ENCODE measurements around the gene DPP4. TPM values are rescaled to one million over a fixed set of nuclear protein-coding genes. Genes with fewer than 3 reads are reported as not detected.

Gene DPP4
- total and polyA plus RNA-seq, 2 of the 13 experiments (the other 11 are each of a cell fraction or from before 2014, with no cell fraction given): 39.4 to 109 TPM

DNA sequence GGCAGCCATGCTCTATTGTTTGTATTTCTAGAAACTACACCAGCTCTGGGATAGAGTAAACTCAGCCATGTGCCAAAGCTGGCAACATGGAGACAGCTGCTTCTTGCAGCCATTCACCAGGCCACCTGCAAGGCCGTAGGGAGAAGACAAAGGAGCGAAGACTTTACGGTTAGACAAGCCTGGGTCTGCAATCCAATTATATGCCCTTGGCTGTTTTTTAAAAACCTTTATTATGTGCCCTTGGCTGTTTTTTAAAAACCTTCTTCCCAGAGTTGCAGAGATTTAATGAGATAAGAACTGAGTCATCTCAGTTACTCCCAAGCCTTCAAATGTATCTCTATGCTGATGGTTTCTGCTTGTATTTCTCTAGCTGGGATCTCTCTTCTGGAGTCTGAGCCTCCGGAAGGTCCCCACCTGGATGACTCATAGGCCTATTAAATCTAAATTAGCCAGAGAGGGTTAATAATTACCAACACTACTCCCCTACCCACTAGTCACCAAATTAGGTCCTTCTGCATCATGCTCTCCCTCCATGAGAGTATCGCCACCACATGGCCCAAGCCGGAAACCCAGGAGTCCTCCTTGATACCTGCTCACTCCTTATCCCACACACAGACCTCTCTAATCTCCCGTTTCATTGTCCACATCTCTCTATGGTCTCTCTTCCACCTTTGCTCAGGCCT, 17.5 kb upstream of the DPP4 start (continued):
- TF ChIP-seq, protein P1, sequence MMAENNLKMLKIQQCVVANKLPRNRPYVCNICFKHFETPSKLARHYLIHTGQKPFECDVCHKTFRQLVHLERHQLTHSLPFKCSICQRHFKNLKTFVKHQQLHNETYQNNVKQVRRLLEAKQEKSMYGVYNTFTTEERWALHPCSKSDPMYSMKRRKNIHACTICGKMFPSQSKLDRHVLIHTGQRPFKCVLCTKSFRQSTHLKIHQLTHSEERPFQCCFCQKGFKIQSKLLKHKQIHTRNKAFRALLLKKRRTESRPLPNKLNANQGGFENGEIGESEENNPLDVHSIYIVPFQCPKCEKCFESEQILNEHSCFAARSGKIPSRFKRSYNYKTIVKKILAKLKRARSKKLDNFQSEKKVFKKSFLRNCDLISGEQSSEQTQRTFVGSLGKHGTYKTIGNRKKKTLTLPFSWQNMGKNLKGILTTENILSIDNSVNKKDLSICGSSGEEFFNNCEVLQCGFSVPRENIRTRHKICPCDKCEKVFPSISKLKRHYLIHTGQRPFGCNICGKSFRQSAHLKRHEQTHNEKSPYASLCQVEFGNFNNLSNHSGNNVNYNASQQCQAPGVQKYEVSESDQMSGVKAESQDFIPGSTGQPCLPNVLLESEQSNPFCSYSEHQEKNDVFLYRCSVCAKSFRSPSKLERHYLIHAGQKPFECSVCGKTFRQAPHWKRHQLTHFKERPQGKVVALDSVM (CRISPR knock-in tag; IDR thresholded peaks at IDR 0.05): peak; percentile 75
- TF ChIP-seq, protein P2, sequence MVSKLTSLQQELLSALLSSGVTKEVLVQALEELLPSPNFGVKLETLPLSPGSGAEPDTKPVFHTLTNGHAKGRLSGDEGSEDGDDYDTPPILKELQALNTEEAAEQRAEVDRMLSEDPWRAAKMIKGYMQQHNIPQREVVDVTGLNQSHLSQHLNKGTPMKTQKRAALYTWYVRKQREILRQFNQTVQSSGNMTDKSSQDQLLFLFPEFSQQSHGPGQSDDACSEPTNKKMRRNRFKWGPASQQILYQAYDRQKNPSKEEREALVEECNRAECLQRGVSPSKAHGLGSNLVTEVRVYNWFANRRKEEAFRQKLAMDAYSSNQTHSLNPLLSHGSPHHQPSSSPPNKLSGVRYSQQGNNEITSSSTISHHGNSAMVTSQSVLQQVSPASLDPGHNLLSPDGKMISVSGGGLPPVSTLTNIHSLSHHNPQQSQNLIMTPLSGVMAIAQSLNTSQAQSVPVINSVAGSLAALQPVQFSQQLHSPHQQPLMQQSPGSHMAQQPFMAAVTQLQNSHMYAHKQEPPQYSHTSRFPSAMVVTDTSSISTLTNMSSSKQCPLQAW (CRISPR knock-in tag; IDR thresholded peaks at IDR 0.05): peak; percentile 64; the same call in 1 of the 2 replicates
- TF ChIP-seq ZNF615 (CRISPR knock-in tag; IDR thresholded peaks at IDR 0.05; ENCODE audit: borderline replicate concordance) (peak; percentile 64; the same call in 1 of the 2 replicates), PHF21A (CRISPR knock-in tag; IDR thresholded peaks at IDR 0.05) (0 out of 2 replicates have a peak, but pooled peaks have one; percentile 30), MIXL1 (CRISPR knock-in tag; IDR thresholded peaks at IDR 0.05) (0 out of 2 replicates have a peak, but pooled peaks have one; percentile 33), SOX13 (IDR thresholded peaks at IDR 0.05) (no peak), SOX13 (CRISPR knock-in tag; conservative IDR thresholded peaks at IDR 0.05 in 1 of 2, IDR thresholded peaks at IDR 0.05 in 1 of 2) (peak in 1 of 2 experiments; percentile 30; a peak in 1 of 4 replicates), ZSCAN12 (CRISPR knock-in tag; IDR thresholded peaks at IDR 0.05) (no peak), SP4 (CRISPR knock-in tag; IDR thresholded peaks at IDR 0.05) (0 out of 2 replicates have a peak, but pooled peaks have one; percentile 24)
